ENCODE measurements around the gene MFNG. TPM values are rescaled to one million over a fixed set of nuclear protein-coding genes. Genes with fewer than 3 reads are reported as not detected.

MFNG gene
- total RNA-seq, 2 experiments from 2014 or later, result 85.1 to 89.9 TPM

- Mint-ChIP-seq H3K4me1 (ENCODE audit: low read depth) (peaks cover 28% of the 10 kb centered on the region), H3K36me3 (ENCODE audit: low read depth) (no peaks in the 10 kb centered on the region), H3K27me3 (no peaks in the 10 kb centered on the region), H3K9me3 (no peaks in the 10 kb centered on the region), H3K4me3 (no peak overlapping the region), H3K27ac (no peak overlapping the region)
- ATAC-seq (ENCODE audit: poor library complexity) (peak; percentile 99), DNase-seq (peak; percentile 56 to 88 (median 72))
- Histone ChIP-seq H3K4me1 (ENCODE audit: insufficient read depth, low read length) (peaks cover 30% of the 10 kb centered on the region), H3K9me3 (ENCODE audit: control insufficient read depth in 1 of 2, insufficient read depth in 1 of 2, low read length in 2 of 2) (no peaks in the 10 kb centered on the region), H3K36me3 (ENCODE audit: insufficient read depth, low read length) (no peaks in the 10 kb centered on the region), H3K27ac (ENCODE audit: low read depth in 1 of 2, low read length in 2 of 2) (no peak overlapping the region), H3K4me3 (ENCODE audit: low read length) (no peak overlapping the region), H3K27me3 (ENCODE audit: control insufficient read depth in 1 of 2, insufficient read depth in 2 of 2, low read length in 2 of 2) (no peaks in the 10 kb centered on the region)
- ChIA-PET POLR2A (interaction anchor here (1.0 to 2.1 kb wide), 4 partner anchors 12 to 69 kb away, joined by 3 to 8 read pairs (median 4); partner anchors contain the start of gene MFNG), CTCF (interaction anchor here (0.5 to 3.6 kb wide), 7 partner anchors 8 to 290 kb away, joined by 3 to 41 read pairs (median 5); no protein-coding TSS in a partner anchor)
- peak; percentile 76 for TF ChIP-seq CTCF (IDR thresholded peaks at IDR 0.05)
- intact Hi-C loops (cut with DNase I, micrococcal nuclease), result loop anchor here (1.0 to 5.0 kb wide), 3 partner anchors 26 to 182 kb away; no protein-coding TSS in a partner anchor
Observed at GRCh38 chr22:37498289-37498909, 12.2 kb upstream of the MFNG start.

GRCh38 chr22:37497062-37497599, 10.9 kb upstream of the MFNG start:
- no peak for TF ChIP-seq CTCF (IDR thresholded peaks at IDR 0.05)
- H3K4me1 Mint-ChIP-seq (ENCODE audit: low read depth), result peaks cover 33% of the 10 kb centered on the region

GRCh38 chr22:37496651-37497050, 10.5 kb upstream of the MFNG start:
- Mint-ChIP-seq H3K4me1 (ENCODE audit: low read depth) (peaks cover 28% of the 10 kb centered on the region), H3K9me3 (no peaks in the 10 kb centered on the region), H3K4me3 (no peak overlapping the region), H3K36me3 (ENCODE audit: low read depth) (no peaks in the 10 kb centered on the region), H3K27me3 (no peaks in the 10 kb centered on the region), H3K27ac (no peak overlapping the region)
- DNase-seq, result no peak
- Histone ChIP-seq H3K27ac (ENCODE audit: low read depth in 1 of 2, low read length in 2 of 2) (no peak overlapping the region), H3K9me3 (ENCODE audit: control insufficient read depth in 1 of 2, insufficient read depth in 1 of 2, low read length in 2 of 2) (no peaks in the 10 kb centered on the region), H3K4me1 (ENCODE audit: insufficient read depth, low read length) (peaks cover 37% of the 10 kb centered on the region), H3K27me3 (ENCODE audit: control insufficient read depth in 1 of 2, insufficient read depth in 2 of 2, low read length in 2 of 2) (no peaks in the 10 kb centered on the region), H3K36me3 (ENCODE audit: insufficient read depth, low read length) (no peaks in the 10 kb centered on the region), H3K4me3 (ENCODE audit: low read length) (no peak overlapping the region)
- no peak for ATAC-seq (ENCODE audit: poor library complexity)
- ChIA-PET POLR2A (interaction anchor here (1.3 kb wide), 1 partner anchor 24 kb away, joined by 4 read pairs; no protein-coding TSS in a partner anchor), CTCF (interaction anchor here (1.1 kb wide), 1 partner anchor 24 kb away, joined by 3 read pairs; no protein-coding TSS in a partner anchor)
- intact Hi-C loops (cut with DNase I, micrococcal nuclease), result loop anchor here in 1 of 2 experiments (5.0 kb wide), 1 partner anchor 39 kb away; no protein-coding TSS in a partner anchor
- no peak for TF ChIP-seq CTCF (IDR thresholded peaks at IDR 0.05)

More at GRCh38 chr22:37497062-37497599, 10.9 kb upstream of the MFNG start:
- POLR2A ChIA-PET, result interaction anchor here (1.2 to 1.3 kb wide), 2 partner anchors 11 to 24 kb away, joined by 4 read pairs; partner anchors contain the start of gene MFNG
- Mint-ChIP-seq H3K9me3 (no peaks in the 10 kb centered on the region), H3K4me3 (no peak overlapping the region), H3K27ac (no peak overlapping the region), H3K27me3 (no peaks in the 10 kb centered on the region), H3K36me3 (ENCODE audit: low read depth) (no peaks in the 10 kb centered on the region)
- ATAC-seq (ENCODE audit: poor library complexity) (no peak), DNase-seq (no peak)
- H3K9me3 ChIP-seq (ENCODE audit: control insufficient read depth in 1 of 2, insufficient read depth in 1 of 2, low read length in 2 of 2), result no peaks in the 10 kb centered on the region
- peaks cover 37% of the 10 kb centered on the region for H3K4me1 ChIP-seq (ENCODE audit: insufficient read depth, low read length)
- H3K36me3 ChIP-seq (ENCODE audit: insufficient read depth, low read length), result no peaks in the 10 kb centered on the region
- CTCF ChIA-PET, result interaction anchor here (0.7 to 3.6 kb wide), 4 partner anchors 24 to 513 kb away, joined by 4 to 41 read pairs (median 7); no protein-coding TSS in a partner anchor
- H3K27me3 ChIP-seq (ENCODE audit: control insufficient read depth in 1 of 2, insufficient read depth in 2 of 2, low read length in 2 of 2), result no peaks in the 10 kb centered on the region
- H3K27ac ChIP-seq (ENCODE audit: low read depth in 1 of 2, low read length in 2 of 2), result no peak overlapping the region
- intact Hi-C loops (cut with DNase I, micrococcal nuclease), result loop anchor here in 1 of 2 experiments (5.0 kb wide), 1 partner anchor 40 kb away; no protein-coding TSS in a partner anchor
- H3K4me3 ChIP-seq (ENCODE audit: low read length), result no peak overlapping the region
